Hepatocyte (in vitro differentiated cells): ENCODE measurements around the gene TNP2.

Source experiments
- CTCF ChIP-seq: fragments of 200-600 bp; sonication (generic); IDR thresholded peaks from 2 replicates; pipeline ENCODE4 v1.5.1; 2016; ENCODE audit warnings: antibody characterized with exemption, mild to moderate bottlenecking; ENCODE audit not compliant: poor library complexity
- EZH2phosphoT487 ChIP-seq: fragments of 200-600 bp; sonication (generic); IDR thresholded peaks from one replicate; pipeline ENCODE4 v1.6.1; 2018; ENCODE audit warnings: antibody characterized with exemption, mild to moderate bottlenecking, low read depth, moderate library complexity; ENCODE audit not compliant: unreplicated experiment, severe bottlenecking

GRCh38 chr16:11236461-11237254, 32.5 kb downstream of the TNP2 start:
- no peak for TF ChIP-seq CTCF
- TF ChIP-seq EZH2phosphoT487 = no peak
